HG03432 (cell line): ENCODE measurements around the gene TFAP2D.

ENCODE experiments used
- ATAC-seq: cut with Tn5 transposase; IDR thresholded peaks from one replicate; pipeline ENCODE4 v1.9.1; 2021; ENCODE audit warnings: mild to moderate bottlenecking, moderate library complexity; ENCODE audit not compliant: unreplicated experiment

The TFAP2D gene

DNA sequence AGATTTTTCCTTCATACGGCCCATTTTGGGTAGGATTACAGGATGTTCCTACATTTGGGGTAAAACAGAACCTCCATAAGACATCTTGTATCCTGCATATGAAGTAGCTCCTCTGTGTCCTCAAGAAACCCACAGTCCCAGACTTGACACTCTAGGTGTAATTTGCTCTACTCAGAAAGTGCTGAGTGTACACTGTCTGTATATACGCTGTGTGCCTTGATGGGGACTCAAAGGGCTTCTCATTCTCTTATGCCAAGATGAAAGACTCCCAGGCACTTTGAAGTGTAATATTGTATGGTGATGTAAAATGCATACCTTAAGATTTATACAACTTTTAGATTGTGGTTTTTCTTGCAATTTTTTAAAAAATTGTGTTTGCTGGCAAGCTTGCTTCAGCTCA is 5.2 kb downstream of the TFAP2D start:
- ATAC-seq: no peak

DNA sequence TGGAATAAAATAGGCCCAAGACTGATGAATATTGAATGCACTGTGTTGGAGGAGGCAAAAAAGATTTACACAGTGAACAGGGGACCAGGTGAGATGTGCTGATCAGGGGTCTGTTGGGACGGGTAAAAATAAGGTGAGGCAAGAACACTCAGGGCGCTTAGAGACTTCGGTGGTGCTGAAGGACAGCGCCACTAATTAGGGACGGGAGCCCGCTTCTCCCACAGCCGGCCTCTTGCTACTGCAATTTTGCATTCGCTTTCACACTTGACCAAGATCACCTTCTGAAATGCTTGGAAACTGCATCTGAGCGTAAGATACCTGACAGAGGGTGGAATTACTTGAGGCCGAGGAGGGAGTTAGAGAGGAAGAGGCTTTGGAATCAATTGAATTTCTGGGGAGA is 7.3 kb downstream of the TFAP2D start:
- ATAC-seq: no peak

DNA sequence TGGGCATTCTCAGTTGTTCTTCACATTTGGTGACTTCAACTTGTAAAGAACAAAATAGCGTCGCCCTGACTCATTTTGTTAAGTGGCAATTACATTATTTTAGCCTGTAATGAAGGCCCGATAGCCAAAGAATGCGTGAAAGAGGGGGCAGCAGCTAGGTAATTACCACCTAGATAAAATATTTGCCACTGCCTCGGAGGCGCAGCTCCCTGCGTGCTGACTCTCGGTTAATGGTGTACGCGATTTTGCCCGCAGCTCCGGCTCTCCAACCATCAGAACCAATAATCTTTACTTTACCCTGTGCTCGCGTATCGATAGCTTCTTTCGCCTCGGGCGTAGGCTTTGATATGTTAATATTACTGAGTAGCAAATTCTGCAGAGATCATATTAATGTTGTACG is 8.7 kb downstream of the TFAP2D start:
- no peak for ATAC-seq

DNA sequence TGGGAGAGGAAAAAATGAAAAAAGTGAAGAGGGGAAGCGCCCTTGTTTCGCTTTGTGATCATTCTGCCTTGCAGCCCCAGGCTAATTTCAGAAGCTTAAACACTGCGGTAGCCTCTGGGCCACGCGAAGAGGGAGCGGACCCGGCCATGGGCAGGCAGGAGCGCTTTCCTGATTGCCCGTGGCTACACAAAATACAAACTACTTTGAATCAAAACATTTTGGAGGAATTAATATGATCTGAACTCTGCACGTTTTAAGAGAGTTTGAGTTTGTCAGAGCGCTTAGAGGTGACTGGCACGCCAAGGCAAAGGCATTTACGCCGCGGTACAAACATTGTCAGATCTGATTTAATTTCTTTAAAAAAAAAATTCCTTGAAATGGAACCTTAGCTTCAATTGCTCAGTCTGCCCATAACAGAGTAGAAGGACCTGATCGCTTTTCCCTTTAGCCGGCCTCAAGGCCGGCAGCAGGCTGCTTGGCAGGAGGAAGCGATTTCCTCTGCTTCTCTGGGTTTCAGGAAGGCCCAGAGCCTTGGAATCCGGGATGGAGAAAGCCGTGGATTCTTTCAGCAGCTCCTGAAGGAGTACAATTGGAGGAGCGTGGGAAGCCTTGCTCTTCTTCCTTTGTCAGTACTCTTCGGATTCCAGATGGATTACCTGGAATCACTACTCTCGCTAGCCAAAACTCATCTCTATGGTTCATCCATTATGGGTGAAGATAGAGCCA is 9.7 kb downstream of the TFAP2D start:
- ATAC-seq: no peak

DNA sequence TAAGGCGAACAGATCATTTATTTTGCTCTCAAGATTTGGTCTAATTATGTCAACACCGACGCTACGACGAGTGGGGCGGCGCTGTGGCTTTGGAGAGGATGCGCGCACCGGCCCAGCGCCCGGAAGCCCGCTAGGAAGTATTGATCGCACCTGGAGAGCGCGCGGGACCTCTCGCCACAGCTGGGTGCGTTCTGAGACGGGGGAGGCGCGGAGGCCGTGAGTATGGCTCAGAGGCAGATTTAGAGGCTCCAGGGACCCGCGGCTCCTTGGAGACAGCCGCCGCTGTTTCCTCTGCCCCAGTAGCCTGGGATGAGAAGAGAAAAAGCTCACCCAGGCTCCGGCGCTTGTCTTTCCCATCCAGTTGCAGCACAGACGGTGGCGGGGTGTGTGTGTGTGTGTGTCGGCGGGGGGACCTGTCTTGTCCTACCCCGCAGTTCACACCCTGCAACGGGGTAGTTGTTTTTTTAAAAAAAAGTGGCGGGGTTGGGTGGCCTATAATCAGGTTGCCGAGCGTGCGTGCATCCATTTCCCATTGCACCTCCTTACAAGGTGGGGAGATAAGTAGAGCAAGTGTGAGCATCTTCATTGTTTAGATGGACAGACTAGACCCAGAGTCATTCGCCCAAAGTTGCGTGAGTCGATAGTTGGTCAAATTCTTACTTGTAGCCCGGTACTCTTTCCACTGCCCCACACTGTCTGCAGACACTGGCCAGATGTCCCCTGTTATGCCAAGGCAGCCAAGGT is 11.2 kb downstream of the TFAP2D start:
- no peak for ATAC-seq

DNA sequence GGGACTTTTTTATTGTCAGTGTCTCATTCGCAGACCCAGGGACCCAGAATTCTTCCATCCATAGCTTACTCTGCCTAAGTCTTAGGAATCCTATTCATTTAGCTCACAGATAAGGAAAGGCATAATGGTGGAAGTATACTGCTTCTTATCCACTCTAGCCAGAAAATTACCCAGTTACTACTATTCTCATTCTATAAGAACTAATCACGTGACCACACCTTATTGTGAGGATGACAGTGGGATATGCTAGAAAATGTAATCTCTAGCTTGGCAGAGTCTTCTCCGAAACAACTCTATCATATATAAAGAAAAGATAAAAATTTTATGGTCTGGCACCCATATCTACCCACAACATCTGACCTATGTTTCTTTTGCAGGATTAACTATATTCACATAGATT is 21.2 kb downstream of the TFAP2D start:
- ATAC-seq: no peak

DNA sequence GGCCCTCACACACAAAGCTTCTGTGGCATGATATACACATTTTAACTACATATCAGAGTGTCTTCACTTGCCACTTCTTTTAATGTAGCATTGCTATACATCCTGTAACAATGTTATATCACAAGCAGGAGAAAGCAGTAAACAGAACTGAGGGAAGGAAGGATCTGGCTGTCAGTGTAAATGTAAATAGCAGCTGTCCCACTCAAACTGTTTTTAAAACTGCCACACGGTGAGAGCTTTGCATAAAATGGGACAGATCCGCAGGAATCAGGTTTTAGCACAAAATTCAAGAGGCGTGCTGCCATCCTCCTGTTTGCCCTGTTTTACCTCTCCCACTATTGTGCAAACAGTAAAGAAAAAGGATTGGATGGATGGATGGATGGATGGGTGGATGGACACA is 28.8 kb downstream of the TFAP2D start:
- ATAC-seq: no peak

DNA sequence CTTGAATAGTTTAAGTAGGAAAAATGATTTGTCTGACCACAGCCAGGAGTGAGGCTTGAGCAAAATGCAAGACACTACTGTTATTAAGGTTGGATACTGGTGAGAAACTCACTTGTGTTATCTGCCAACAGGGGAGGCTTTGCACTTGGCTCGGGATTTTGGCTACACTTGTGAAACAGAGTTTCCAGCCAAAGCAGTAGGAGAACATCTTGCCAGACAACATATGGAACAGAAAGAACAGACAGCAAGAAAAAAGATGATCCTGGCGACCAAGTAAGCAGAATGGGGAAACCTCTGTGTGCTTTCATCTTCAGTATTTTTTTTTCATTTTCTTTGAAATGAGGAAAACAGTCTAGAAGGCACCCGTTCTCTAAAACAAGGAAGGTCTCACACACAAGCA is 31.6 kb downstream of the TFAP2D start:
- no peak for ATAC-seq

DNA sequence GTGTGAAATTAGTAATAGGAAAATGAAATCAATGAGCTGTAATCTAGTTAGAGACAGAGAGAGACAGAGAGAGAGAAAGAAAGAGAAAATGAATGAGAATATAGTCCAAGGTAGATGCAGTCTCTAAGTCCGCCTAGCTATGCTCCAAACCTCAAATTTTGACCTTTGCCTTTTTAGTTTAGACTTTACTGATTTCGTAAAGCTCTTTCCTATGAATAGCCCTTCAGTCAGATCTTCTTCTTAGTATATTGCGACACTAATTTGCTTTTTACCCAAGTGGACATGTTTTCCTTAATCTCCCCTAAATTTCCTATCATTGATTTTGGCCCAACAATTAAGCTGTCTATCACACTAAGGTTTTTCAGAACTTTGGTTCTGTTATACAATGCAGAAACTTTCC is 49.5 kb downstream of the TFAP2D start:
- no peak for ATAC-seq

DNA sequence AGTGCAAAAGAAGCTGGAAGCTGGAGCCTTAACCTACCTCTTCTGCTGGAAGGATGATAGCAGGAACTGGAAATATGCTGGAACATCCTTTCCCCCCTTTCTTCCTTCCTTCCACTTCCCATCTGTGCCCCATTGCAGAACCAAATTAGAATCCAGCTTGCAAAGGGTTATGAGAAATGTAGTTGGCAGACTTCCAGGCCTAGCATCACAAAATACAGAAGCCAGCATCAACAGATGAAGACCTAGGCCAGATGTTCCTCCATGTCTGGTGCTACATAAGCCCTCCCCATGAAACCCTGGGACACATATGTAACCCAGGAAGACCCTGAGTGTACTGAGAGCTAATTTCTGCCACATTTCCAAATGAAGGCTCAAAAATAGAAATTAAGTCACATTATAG is 65.4 kb downstream of the TFAP2D start:
- ATAC-seq: no peak

DNA sequence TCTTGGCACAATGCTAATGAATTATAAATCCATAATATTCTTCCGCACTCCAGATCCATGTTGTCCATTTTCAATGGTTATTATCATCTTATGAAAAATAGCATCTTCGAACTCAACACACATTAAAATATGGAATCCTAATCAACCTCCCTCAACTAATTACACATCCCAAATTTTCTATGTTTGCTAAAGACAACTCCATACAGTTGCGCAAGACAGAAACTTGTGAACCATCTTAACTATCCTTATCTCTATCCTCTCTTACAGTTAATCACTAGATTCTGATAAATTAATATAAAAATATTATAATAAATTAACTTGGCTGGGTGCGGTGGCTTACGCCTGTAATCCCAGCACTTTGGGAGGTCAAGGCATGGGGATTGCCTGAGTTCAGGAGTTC is 67.1 kb downstream of the TFAP2D start:
- ATAC-seq: no peak

DNA sequence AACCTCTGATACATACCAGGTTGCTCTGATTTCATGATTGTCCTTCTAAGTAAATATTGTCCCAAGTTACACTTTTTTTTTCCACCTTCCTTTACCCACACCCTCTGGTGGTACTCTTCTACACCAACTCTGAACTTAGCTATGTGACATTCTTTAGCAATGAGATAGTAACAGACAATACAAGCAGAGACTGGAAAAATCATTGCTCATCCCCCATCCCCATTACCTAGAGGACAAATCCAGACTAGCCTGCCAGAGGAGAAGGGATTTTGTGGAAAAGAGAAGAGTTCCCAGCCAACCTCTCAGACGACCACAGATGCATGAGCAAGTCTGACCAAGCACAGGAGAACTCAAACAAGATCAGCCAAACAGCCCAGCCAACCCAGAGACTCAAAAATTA is 72.6 kb downstream of the TFAP2D start:
- ATAC-seq: no peak

DNA sequence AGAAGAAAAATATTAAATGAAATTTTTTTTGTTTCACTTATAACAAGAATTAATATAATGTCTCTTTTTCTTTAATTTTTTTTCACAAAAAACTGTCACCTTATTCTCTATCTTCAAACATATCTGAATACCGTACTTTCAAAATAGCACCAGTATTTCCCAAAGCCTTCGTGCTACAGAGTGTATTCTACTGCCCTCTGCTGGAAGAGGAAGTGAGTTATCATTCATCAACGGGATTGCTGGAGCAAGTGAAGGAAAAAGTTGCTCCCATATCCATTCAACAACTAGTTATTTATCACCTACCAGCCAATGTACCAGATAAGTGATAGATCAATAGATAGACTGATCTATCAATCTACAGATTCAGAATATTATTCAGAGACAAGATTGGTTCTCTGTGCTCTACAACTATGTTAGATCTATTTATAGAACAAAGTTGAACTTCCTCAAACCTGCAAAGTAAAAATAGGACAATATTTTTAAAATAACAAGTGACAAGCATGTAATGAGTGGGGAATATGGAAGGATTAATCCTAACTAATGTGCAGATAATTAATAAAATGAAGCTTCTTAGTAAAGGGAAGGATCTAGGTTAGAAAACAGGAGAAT is 78.7 kb downstream of the TFAP2D start:
- ATAC-seq: peak; percentile 75

DNA sequence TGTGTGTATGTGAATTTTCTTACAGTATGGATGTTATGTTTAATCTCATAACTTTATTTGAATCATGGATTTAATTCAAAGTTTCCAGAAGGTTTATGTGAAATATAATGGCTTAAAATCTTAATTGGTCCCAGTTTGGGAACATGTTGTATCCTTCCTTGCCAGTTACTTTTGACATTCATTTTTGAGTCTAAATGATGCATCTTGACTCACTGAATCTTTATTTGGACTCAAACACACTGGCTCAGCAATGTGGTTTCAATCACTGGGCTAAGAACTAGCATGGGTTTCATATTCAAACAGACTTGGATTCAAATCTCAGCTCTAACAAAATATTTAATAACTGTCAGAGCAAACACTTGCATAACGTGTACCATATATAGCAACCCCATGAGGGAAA is 79.4 kb downstream of the TFAP2D start:
- ATAC-seq: no peak

DNA sequence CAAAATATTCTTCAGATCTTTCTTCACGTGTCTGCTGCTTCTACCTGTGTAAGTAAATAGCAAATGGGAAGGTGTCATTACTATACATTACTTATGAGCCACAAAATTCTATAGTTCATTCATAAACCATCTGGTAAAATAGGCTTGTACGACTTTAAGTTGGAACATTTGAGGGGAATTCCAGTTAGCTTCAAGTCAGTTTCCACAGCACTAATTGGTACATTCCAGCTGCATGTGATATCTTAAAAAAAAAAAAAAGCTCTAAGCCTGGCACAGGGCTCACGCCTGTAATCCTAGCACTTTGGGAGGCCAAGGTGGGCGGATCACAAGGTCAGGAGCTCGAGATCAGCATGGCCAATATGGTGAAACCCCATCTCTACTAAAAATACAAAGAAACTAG is 82.2 kb downstream of the TFAP2D start:
- ATAC-seq: no peak

DNA sequence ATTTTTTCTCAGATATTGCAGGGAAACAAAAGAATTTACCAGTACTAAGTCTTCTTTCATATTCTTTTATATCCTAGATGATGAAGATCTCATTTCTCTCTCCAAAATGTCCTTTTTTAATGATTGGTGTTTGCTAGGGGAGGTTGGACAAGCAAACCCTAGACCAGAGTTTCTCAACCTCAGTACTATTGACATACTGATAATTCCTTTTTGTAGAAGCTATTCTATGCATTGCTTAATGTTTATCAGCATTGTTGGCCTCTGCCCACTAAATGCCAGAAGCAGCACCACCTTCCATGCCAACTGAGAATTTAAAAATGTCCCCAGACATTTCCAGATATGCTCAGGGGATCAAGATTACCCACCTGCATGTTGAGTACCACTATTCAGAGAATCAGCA is 91.0 kb downstream of the TFAP2D start:
- ATAC-seq: no peak

DNA sequence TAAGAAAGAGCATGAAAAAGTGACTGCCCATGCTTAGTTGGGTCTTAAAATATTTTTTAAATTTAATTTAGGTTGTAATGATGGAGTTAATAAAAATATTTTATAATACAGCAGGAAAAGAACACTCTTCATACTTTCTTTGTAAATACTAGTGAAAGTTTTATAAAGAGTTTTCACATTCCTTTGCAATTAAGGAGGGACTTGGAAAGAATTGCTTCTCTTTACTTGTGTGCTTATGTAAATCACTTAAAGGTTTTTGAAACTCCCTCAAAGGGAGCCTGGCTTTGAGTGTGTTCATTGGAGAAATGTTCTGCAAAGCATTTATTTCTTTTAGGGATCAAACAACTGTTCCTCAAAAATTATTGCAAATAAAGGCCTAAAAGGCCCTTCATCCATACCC is 93.7 kb downstream of the TFAP2D start:
- ATAC-seq: no peak

DNA sequence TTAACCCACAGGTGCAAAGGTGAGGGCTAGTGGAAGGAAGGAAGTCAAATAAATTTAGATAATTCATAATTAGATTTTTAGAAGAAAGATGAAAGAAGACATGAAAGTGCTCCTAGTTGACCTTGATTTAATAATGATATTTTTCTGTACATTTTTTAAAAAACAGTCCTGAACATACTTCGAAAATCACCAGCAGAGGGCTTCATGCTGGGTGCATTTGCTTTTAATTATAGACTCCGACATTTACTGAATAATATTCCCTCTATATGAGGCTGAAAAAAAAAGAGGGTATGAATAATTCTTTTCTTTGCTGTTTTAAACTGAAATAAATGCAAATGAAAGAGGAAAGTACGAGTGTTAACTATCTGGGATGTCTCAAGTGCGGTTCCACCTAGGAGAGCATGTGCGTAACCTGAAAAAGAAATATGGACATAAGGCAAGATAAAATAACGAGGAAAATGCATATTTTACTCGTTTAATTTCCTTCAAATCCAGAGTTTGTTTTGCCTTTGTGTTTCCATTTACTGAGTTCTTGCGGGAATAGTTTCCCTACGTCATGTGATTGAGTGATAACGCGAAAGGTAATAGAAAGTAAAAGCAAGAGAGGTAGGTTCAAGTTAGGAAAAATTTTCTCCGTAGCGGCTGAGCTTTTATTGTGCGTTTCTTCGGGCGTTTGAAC is 102.2 kb downstream of the TFAP2D start:
- peak; percentile 57 for ATAC-seq

DNA sequence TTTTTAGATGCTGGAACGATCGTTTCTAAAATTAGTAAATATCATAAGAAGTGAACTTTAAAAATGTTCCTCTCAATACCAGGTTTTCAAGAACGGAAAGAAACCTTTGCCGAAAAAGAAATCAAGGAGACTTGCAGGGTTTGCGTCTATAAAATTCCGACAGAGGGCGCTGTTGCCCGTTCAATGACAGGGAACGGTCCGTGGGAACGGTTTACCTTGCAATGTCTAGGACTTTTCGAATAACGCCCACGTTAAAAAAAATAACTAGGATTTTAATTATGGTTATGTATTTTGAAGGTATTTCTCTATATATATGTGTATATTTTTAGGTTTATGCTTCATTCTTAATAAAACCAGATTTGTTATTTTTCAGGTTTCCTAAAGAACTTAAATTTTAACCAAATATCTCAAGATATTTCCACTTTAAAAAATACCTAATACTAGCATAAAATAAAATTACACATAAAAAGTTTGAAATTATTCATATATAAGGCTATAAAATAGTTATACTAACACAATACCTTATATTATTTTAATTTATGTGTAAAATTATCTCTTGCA is 102.9 kb downstream of the TFAP2D start:
- peak; percentile 73 for ATAC-seq

DNA sequence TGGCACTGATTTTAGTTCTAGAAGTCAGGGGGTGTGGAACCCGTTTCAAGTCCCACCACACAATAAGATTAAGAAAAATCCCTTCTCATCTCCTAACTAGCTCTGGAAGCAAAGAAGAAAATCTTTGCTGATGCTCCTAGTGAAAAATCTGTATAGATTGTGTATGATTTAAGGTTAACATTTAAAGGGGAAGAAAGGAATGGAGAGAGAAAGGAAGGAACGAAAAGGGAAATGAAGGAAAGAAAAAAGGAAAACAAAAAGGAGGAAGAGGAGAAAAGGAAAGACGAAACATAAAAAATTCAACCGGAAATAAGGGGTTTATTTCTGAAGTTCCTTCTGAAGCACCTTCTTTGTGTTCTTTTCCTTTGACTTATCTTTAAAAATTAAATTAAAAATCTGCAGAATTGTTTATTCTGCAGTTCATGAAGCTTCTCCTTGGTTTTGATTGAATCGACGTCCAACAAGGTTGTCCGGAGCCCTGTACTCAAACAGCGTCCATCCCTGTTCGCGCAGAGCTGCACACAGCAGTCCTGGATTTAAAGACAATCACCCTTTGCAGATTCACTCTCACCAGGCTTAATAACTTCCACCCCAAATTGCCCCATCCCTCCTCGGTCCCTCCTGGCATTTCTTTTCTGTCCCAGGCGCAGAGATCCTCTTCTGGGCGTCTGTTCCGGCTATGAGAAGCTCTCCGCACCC is 103.8 kb downstream of the TFAP2D start:
- no peak for ATAC-seq

DNA sequence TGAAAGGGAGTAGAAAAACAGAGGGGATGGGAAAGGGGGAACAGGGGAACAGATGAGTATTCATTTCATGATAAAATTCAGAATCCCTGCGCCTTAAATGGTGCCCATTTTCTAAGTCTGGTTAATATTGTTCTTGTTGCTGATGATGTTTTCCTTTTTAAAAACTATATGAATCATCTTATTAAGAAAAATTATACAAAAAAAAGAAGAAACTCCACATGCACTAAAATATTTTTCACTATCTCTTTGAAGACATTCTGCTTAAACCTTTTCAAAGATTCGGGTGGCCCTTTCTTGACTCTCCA is 104.3 kb downstream of the TFAP2D start:
- ATAC-seq: no peak
